Thoracic aorta (tissue), 2 donors: ENCODE results near the gene LYPD4. TPM values are rescaled to one million over a fixed set of nuclear protein-coding genes. Genes with fewer than 3 reads are reported as not detected.

Experiments
- ATAC-seq: fragments of 150-250 bp; one replicate; pipeline ENCODE4 v1.8.0; 2017; ENCODE audit warnings: low read depth; ENCODE audit not compliant: insufficient number of reproducible peaks, low FRiP score
- DNase-seq: peaks from one replicate; pipeline ENCODE4 v3.0.0-alpha.2; 2020; ENCODE audit warnings: low spot score
- H3K27ac ChIP-seq, 2 donors: fragments of 200-600 bp; sonication (generic); 1 replicate in 1 of 2; 2 replicates in 1 of 2; pipeline ENCODE4 v1.5.1; 2016; ENCODE audit warnings: mild to moderate bottlenecking in 2 of 2, moderate library complexity in 2 of 2
- H3K27me3 ChIP-seq: fragments of 200-600 bp; sonication (generic); replicated peaks from 2 replicates; pipeline ENCODE4 v1.6.0; 2016; ENCODE audit warnings: mild to moderate bottlenecking; ENCODE audit not compliant: insufficient read depth
- H3K36me3 ChIP-seq: fragments of 200-600 bp; sonication (generic); one replicate; pipeline ENCODE4 v1.5.1; 2016
- H3K4me1 ChIP-seq, 2 donors: fragments of 200-600 bp; sonication (generic); 1 replicate in 1 of 2; 2 replicates in 1 of 2; pipeline versions ENCODE4 v1.5.1 to v1.6.0; 2016; ENCODE audit warnings: low read depth in 2 of 2, mild to moderate bottlenecking in 1 of 2; ENCODE audit not compliant: control insufficient read depth in 1 of 2
- H3K4me3 ChIP-seq: fragments of 200-600 bp; sonication (generic); 2 replicates; pipeline ENCODE4 v1.5.1; 2016; ENCODE audit warnings: mild to moderate bottlenecking
- H3K9me3 ChIP-seq: fragments of 200-600 bp; sonication (generic); 2 replicates; pipeline ENCODE4 v1.5.1; 2016
- total RNA-seq, 2 donors: library from RNA; depleted of rRNA; stranded (reverse); fragments of >200 nt; gene quantifications; one replicate each; pipeline versions ENCODE4 v1.1.0 to v1.2.3, GENCODE V29; 2016
- TF ChIP-seq, protein P1 (sequence below): fragments of 200-600 bp; sonication (generic); IDR thresholded peaks from one replicate; pipeline ENCODE4 v1.5.1; 2019; ENCODE audit warnings: antibody characterized with exemption

The LYPD4 gene
- total RNA-seq, 2 donors from 2014 or later, result not detected

DNA sequence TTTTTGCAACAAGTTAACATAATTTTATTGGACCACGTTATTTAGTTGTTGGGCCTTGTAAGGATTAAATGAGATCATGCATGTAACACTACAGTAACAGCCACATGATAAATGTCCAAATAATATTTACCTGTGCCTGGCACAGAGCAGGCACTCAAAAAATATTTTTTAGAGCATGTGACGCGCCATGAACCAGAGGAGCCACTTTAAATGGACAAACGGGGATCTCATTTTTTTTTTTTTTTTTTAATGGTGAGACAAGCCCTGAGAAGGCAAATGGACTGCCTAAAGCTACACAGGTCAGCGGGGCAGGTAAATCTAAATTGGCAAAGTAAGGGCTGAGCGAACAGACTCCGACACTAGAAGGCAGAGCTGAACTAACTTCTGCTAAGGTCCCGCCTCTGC is 14.7 kb upstream of the LYPD4 start:
- H3K9me3 ChIP-seq, result no peaks in the 10 kb centered on the region
- peaks cover 23% of the 10 kb centered on the region for H3K36me3 ChIP-seq
- H3K4me1 ChIP-seq, result peaks cover 22 to 30% of the 10 kb centered on the region in 2 donors
- H3K4me3 ChIP-seq, result peak overlapping the region; percentile 96
- H3K27me3 ChIP-seq, result no peaks in the 10 kb centered on the region
- ATAC-seq (no peak), DNase-seq (no peak)
- H3K27ac ChIP-seq, result peak overlapping the region; percentile 95
- TF ChIP-seq, protein P1, sequence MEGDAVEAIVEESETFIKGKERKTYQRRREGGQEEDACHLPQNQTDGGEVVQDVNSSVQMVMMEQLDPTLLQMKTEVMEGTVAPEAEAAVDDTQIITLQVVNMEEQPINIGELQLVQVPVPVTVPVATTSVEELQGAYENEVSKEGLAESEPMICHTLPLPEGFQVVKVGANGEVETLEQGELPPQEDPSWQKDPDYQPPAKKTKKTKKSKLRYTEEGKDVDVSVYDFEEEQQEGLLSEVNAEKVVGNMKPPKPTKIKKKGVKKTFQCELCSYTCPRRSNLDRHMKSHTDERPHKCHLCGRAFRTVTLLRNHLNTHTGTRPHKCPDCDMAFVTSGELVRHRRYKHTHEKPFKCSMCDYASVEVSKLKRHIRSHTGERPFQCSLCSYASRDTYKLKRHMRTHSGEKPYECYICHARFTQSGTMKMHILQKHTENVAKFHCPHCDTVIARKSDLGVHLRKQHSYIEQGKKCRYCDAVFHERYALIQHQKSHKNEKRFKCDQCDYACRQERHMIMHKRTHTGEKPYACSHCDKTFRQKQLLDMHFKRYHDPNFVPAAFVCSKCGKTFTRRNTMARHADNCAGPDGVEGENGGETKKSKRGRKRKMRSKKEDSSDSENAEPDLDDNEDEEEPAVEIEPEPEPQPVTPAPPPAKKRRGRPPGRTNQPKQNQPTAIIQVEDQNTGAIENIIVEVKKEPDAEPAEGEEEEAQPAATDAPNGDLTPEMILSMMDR, result no peak

DNA sequence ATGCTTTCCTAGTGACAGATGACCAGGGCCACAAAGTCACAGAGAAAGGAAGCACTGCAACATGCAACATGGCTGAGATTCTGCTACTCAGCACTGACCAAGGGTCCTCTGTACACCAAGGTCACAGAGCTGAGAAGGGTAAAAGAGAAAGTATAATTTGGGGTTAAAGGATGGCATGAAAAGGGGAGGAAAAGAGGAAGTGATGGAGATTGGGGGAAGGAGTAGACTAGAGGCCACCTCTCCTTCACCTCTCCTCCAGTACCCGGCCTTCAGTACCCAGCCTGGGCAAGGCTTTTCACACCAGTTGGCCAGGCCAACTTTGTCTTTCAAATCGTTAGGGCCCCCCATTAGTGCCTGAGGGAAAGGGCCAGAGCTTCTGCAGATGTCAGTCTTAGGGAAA is 9.3 kb upstream of the LYPD4 start:
- no peaks in the 10 kb centered on the region for H3K36me3 ChIP-seq
- no peaks in the 10 kb centered on the region for H3K27me3 ChIP-seq
- DNase-seq (no peak), ATAC-seq (no peak)
- H3K4me1 ChIP-seq, result no peaks in the 10 kb centered on the region
- no peak overlapping the region for H3K27ac ChIP-seq
- H3K9me3 ChIP-seq, result no peaks in the 10 kb centered on the region
- TF ChIP-seq, protein P1, result no peak
- no peak overlapping the region for H3K4me3 ChIP-seq

DNA sequence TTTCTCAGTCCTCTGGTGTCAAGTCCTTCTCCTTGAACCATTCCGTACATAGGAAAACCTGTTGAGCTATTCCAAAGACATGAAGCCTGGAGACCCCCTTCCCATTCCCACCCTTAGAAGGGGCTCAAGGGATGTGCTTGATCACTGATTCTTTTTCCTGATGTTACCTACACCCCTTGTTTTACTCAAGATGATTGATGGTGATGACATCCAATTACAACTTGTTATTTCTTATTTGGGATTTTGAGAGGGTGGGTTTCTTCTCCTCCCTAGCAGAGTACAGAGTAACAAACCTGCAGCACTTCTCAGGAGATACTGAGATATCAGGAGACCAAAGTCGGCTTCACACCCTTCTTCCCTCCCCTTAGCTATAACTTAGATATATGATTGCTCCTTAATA is 8.9 kb upstream of the LYPD4 start:
- Histone ChIP-seq H3K36me3 (no peaks in the 10 kb centered on the region), H3K9me3 (no peaks in the 10 kb centered on the region), H3K4me3 (no peak overlapping the region), H3K27ac (no peak overlapping the region), H3K4me1 (no peaks in the 10 kb centered on the region), H3K27me3 (no peaks in the 10 kb centered on the region)
- DNase-seq (no peak), ATAC-seq (no peak)
- TF ChIP-seq, protein P1, result no peak

DNA sequence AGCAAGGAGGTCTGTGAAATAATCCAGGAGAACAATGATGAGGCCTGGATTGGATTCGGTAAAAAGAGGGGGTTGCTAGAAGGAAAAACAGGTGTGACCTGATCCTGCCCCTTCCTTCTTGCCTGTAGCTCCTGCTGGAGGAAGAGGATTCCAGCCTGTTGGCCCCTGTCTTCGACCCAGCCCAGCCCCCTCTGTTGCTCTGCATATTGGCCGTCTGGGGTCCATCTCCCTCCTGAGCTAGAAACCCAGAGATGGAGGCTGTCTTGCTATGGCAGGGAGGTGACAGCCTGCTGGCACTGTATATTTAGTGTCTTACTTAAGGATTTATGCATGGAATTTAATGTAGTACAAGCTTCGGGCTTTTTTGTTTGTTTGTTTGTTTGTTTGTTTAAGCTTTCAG is 7.0 kb upstream of the LYPD4 start:
- no peaks in the 10 kb centered on the region for H3K9me3 ChIP-seq
- H3K4me1 ChIP-seq, result no peaks in the 10 kb centered on the region
- ATAC-seq, result no peak
- no peaks in the 10 kb centered on the region for H3K27me3 ChIP-seq
- no peak overlapping the region for H3K4me3 ChIP-seq
- TF ChIP-seq, protein P1, result no peak
- DNase-seq, result no peak
- no peaks in the 10 kb centered on the region for H3K36me3 ChIP-seq
- H3K27ac ChIP-seq, result no peak overlapping the region

DNA sequence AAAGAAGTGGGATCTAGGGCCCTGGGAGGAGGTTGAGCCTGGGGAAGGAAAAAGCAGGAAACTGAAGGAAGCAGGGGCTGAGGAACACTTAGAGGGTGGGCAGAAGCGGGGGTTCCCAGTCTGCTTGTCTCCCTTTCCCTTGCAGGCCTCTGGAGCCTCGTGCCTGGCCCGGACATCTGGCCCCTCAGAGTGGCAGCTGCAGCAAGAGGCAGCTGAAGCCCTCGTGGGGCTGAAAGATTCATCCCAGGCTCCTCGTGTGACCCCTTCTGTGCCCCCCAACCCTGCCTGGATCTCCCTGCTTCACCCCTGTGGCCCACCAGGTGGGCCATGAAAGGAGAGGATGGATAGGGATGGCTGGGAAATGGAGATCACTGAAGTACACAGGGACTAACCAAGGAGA is 5.9 kb upstream of the LYPD4 start:
- Histone ChIP-seq H3K27ac (no peak overlapping the region), H3K9me3 (no peaks in the 10 kb centered on the region), H3K4me1 (no peaks in the 10 kb centered on the region), H3K27me3 (no peaks in the 10 kb centered on the region), H3K4me3 (no peak overlapping the region), H3K36me3 (no peaks in the 10 kb centered on the region)
- TF ChIP-seq, protein P1, result no peak
- DNase-seq, result no peak
- ATAC-seq, result no peak
